HL-60 (cell line): ENCODE data around the gene SACM1L.

Experiments used
- CTCF ChIP-seq: IDR thresholded peaks from one replicate; pipeline ENCODE4 v1.5.1; 2011; ENCODE audit warnings: low read length, control low read depth, inconsistent platforms; ENCODE audit not compliant: insufficient read depth
- POLR2AphosphoS5 ChIP-seq: IDR thresholded peaks from 2 replicates; pipeline ENCODE4 v1.6.1; 2012; ENCODE audit warnings: low read depth

- TF ChIP-seq CTCF (no peak), POLR2AphosphoS5 (no peak)
These were observed 12.1 kb downstream of the SACM1L start for GRCh38 chr3:45701172-45701867.
